ENCODE data around the gene DLEC1. TPM values are rescaled to one million over a fixed set of nuclear protein-coding genes. Genes with fewer than 3 reads are reported as not detected.

DLEC1 gene
- total RNA-seq, 2 donors from 2014 or later, result 3.9 to 6.0 TPM

DNA sequence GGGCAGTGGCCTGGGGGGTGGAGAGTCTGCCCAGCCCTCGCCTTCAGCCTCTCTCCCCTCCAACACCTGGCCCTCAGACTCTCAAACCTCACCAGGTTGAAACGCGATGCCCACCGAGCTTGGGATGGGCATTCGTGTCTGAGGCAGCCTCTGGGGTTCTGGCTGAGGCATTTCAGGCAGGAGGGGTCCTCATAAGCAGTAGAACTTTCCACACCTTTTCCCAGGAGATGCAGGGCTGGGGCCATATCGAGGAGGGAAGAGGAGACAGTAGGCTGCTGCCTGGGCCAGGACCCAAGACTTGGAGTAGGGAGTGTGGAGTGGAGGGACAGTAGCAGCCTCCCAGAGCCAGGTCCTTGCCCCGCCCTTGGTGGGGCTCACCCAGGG lies 73.4 kb downstream of the DLEC1 start:
- DNase-seq, result peak; percentile 38
- Histone ChIP-seq H3K9me3 (ENCODE audit: control insufficient read depth, low read length) (no peaks in the 10 kb centered on the region), H3K4me1 (ENCODE audit: control insufficient read depth, insufficient read depth, low read length) (no peaks in the 10 kb centered on the region), H3K27me3 (ENCODE audit: control insufficient read depth, insufficient read depth, low read length, poor library complexity, severe bottlenecking) (no peaks in the 10 kb centered on the region), H3K9ac (ENCODE audit: extremely low read depth, low read length, poor library complexity, severe bottlenecking) (no peak overlapping the region), H3K4me3 (ENCODE audit: low read length) (no peak overlapping the region), H3K36me3 (ENCODE audit: control insufficient read depth, insufficient read depth, low read length) (no peaks in the 10 kb centered on the region), H3K27ac (ENCODE audit: low read depth, low read length) (no peak overlapping the region)
- WGBS, 2 experiments (ENCODE audit: insufficient coverage in 1 of 2, insufficient read length in 1 of 2), result 94 to 100% methylated on average over 4 to 7 of the region's 7 CpGs
- Mint-ChIP-seq H3K27ac (no peak overlapping the region), H3K4me1 (no peaks in the 10 kb centered on the region), H3K36me3 (ENCODE audit: low read depth) (no peaks in the 10 kb centered on the region), H3K9me3 (no peaks in the 10 kb centered on the region), H3K27me3 (ENCODE audit: insufficient read depth) (peaks cover 9% of the 10 kb centered on the region), H3K4me3 (no peak overlapping the region)
- TF ChIP-seq, protein P1, sequence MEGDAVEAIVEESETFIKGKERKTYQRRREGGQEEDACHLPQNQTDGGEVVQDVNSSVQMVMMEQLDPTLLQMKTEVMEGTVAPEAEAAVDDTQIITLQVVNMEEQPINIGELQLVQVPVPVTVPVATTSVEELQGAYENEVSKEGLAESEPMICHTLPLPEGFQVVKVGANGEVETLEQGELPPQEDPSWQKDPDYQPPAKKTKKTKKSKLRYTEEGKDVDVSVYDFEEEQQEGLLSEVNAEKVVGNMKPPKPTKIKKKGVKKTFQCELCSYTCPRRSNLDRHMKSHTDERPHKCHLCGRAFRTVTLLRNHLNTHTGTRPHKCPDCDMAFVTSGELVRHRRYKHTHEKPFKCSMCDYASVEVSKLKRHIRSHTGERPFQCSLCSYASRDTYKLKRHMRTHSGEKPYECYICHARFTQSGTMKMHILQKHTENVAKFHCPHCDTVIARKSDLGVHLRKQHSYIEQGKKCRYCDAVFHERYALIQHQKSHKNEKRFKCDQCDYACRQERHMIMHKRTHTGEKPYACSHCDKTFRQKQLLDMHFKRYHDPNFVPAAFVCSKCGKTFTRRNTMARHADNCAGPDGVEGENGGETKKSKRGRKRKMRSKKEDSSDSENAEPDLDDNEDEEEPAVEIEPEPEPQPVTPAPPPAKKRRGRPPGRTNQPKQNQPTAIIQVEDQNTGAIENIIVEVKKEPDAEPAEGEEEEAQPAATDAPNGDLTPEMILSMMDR (conservative IDR thresholded peaks at IDR 0.05), result no peak

DNA sequence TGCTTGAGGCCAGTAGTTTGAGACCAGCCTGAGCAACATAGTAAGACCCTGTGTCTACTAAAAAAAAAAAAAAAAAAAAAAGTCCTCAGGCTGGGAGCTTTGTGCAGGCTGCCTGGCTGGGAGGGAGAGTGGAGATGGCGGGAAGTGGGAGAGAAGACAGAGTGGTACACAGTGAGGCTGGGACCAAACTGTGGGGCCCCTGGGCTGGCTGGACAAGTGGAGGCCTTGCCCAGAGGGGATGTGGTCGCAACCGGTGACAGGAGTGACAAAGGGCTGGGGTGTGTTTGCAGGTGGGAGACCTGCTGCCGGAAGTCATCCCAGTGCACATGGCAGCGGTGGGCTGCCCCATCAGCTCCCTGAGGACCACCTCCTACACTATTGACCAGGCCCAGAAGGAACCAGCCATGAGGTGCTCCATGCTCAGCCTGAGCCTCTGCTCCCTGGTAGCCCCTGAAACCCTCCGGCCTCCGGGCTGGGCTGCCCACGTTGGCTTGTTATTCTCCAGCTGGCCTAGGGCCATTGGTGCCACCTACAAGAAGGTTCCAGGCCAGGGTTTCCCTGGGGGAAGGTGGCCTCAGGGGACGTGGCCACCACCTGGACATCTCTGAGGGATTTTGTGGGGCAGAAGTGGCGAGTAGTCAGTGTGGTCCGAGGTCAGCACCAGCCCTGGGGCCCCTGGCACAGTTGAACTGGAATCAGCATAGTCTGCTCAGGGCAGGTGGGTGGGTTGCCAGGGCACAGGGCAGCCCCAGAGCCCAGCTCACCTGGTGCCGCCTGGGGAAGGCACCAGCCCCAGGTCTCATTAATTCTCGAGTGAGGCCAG lies 75.3 kb downstream of the DLEC1 start:
- Mint-ChIP-seq H3K36me3 (ENCODE audit: low read depth) (peaks cover 5% of the 10 kb centered on the region), H3K27me3 (ENCODE audit: insufficient read depth) (peaks cover 9% of the 10 kb centered on the region), H3K27ac (no peak overlapping the region), H3K4me1 (no peaks in the 10 kb centered on the region), H3K4me3 (no peak overlapping the region), H3K9me3 (no peaks in the 10 kb centered on the region)
- Histone ChIP-seq H3K27me3 (ENCODE audit: control insufficient read depth, insufficient read depth, low read length, poor library complexity, severe bottlenecking) (no peaks in the 10 kb centered on the region), H3K36me3 (ENCODE audit: control insufficient read depth, insufficient read depth, low read length) (peaks cover 5% of the 10 kb centered on the region), H3K4me1 (ENCODE audit: control insufficient read depth, insufficient read depth, low read length) (no peaks in the 10 kb centered on the region), H3K27ac (ENCODE audit: low read depth, low read length) (no peak overlapping the region), H3K4me3 (ENCODE audit: low read length) (no peak overlapping the region), H3K9me3 (ENCODE audit: control insufficient read depth, low read length) (no peaks in the 10 kb centered on the region), H3K9ac (ENCODE audit: extremely low read depth, low read length, poor library complexity, severe bottlenecking) (no peak overlapping the region)
- DNase-seq, result peak; percentile 34
- TF ChIP-seq, protein P1 (conservative IDR thresholded peaks at IDR 0.05), result no peak
- WGBS, 2 experiments (ENCODE audit: insufficient coverage in 1 of 2, insufficient read length in 1 of 2), result 93 to 100% methylated on average over 5 to 13 of the region's 13 CpGs

DNA sequence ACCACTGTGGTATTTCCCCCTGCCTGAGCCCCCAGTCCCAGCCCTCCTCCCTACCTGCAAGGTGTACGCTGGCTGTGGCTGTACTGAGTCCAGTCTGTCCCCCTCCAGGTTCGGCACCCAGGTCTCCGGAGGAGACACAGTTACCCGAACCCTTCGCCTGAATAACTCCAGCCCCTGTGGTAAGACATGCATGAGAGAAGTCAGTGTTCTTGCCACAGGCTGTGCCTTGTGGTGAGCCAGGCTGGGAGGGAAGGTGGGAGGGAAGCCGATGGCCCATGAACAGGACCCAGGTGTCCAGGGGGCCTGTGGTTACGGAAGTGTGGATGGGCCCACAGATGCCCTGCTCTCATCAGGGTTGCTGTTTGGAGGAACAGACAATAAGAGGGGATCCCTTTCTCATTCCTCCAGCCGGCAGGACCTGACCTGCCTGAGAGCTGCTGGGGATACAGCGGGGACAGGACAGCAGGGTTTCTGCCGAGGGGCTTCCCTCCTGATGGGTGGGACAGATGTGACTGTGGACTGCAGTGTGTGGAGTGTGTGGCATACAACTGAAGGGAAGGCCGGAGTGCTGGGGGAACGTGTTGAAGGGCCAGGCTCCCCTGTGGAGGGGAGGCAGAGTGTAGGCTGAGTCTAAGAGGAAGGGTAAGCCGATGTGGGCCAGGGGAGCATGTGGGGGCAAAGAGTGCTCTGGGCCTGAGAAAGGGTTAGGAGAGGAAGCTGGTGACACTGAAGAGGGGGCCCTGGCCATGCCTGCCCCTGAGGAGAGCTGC lies 76.1 kb downstream of the DLEC1 start:
- WGBS, 2 experiments (ENCODE audit: insufficient coverage in 1 of 2, insufficient read length in 1 of 2), result 90 to 93% methylated on average over 11 to 13 of the region's 13 CpGs
- no peak overlapping the region for H3K27ac Mint-ChIP-seq

More for the DNA sequence above, 76.1 kb downstream of the DLEC1 start:
- TF ChIP-seq, protein P1 (conservative IDR thresholded peaks at IDR 0.05), result no peak
- Mint-ChIP-seq H3K4me3 (no peak overlapping the region), H3K36me3 (ENCODE audit: low read depth) (peaks cover 9% of the 10 kb centered on the region), H3K9me3 (no peaks in the 10 kb centered on the region), H3K27me3 (ENCODE audit: insufficient read depth) (peaks cover 9% of the 10 kb centered on the region), H3K4me1 (no peaks in the 10 kb centered on the region)
- H3K9me3 ChIP-seq (ENCODE audit: control insufficient read depth, low read length), result no peaks in the 10 kb centered on the region
- H3K27me3 ChIP-seq (ENCODE audit: control insufficient read depth, insufficient read depth, low read length, poor library complexity, severe bottlenecking), result no peaks in the 10 kb centered on the region
- DNase-seq, result peak; percentile 41
- H3K4me3 ChIP-seq (ENCODE audit: low read length), result no peak overlapping the region
- H3K9ac ChIP-seq (ENCODE audit: extremely low read depth, low read length, poor library complexity, severe bottlenecking), result no peak overlapping the region
- H3K27ac ChIP-seq (ENCODE audit: low read depth, low read length), result no peak overlapping the region
- peaks cover 5% of the 10 kb centered on the region for H3K36me3 ChIP-seq (ENCODE audit: control insufficient read depth, insufficient read depth, low read length)
- H3K4me1 ChIP-seq (ENCODE audit: control insufficient read depth, insufficient read depth, low read length), result no peaks in the 10 kb centered on the region

Data from endodermal cell (in vitro differentiated cells).